T-helper 17 cell (primary cell): ENCODE results near the gene LRRC25. TPM values are rescaled to one million over a fixed set of nuclear protein-coding genes. Genes with fewer than 3 reads are reported as not detected.
A peak's percentile ranks its signal among the peaks of the same experiment; 100 is the strongest.

Experiments used
- ATAC-seq: fragments of 150-1000 bp; cut with Tn5 transposase; 2 replicates; pipeline ENCODE4 v1.10.0; 2021; ENCODE audit warnings: mild to moderate bottlenecking, moderate library complexity
- DNase-seq, 3 donors: peaks; one replicate each; pipeline versions ENCODE4 v3.0.0 to v3.0.0-alpha.2; 2020 to 2021
- H3K9me3 ChIP-seq: one replicate; pipeline ENCODE4 v1.7.0; 2013; ENCODE audit warnings: low read length, mild to moderate bottlenecking; ENCODE audit not compliant: control insufficient read depth, poor library complexity, severe bottlenecking
- H3K27ac Mint-ChIP-seq: one replicate; pipeline ENCODE4 v1.8.0; 2022; ENCODE audit warnings: mild to moderate bottlenecking, moderate library complexity, mixed read lengths
- H3K27me3 Mint-ChIP-seq: one replicate; pipeline ENCODE4 v1.8.0; 2022; ENCODE audit warnings: mixed read lengths
- H3K36me3 Mint-ChIP-seq: one replicate; pipeline ENCODE4 v1.8.0; 2022; ENCODE audit warnings: low read depth, mixed read lengths
- H3K4me1 Mint-ChIP-seq: one replicate; pipeline ENCODE4 v1.8.0; 2022; ENCODE audit warnings: mild to moderate bottlenecking, mixed read lengths
- H3K4me3 Mint-ChIP-seq: one replicate; pipeline ENCODE4 v1.8.0; 2022; ENCODE audit warnings: mild to moderate bottlenecking, moderate library complexity, mixed read lengths
- total RNA-seq, 4 donors: library from RNA in 2 of 4; stranded (reverse) in 2 of 4; gene quantifications; one replicate each; pipeline ENCODE4 v1.2.3 and lab custom pipeline; 2022 to 2026

The LRRC25 gene
- total RNA-seq, 2 donors from 2014 or later, result 0.63 to 3.2 TPM

DNA sequence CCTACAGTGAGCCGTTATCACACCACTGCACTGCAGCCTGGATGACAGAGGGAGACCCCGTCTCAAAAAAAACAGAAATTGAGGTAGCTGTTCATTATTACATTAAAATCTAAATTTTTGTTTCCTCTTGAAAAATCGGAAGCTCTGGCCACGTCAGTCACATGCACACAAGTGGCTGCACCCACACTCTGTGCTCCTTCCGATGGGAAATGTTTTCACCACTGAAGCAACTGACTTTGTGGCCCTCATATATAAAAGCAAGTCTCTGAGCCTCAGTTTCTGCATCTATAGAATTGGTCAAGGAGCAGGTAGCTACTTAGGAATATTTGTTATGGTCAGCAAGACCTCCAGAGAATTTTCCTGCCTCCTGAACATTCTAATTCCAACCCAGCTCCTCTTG is 4.5 kb downstream of the LRRC25 start:
- peaks cover 32% of the 10 kb centered on the region for H3K27me3 Mint-ChIP-seq
- peaks cover 8% of the 10 kb centered on the region for H3K4me1 Mint-ChIP-seq
- H3K4me3 Mint-ChIP-seq, result no peak overlapping the region
- no peaks in the 10 kb centered on the region for H3K36me3 Mint-ChIP-seq
- DNase-seq, result no peak
- ATAC-seq, result no peak
- no peak overlapping the region for H3K27ac Mint-ChIP-seq
- H3K9me3 ChIP-seq, result no peaks in the 10 kb centered on the region

DNA sequence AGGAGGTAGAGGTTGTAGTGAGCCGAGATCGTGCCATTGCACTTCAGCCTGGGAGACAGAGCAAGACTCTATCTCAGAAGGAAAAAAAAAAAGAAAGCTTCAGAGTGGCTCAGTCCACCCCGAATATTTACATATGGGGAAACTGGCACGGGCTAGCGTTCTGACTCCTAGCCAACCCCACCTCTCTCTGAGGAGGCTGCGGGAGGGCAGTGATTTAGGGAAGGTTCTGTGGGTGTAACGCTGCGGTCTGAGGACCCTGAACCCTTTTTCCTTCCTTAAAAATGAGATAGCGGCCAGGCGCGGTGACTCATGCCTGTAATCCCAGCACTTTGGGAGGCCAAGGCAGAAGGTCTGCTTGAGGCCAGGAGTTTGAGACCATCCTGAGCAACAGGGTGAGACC is 5.0 kb downstream of the LRRC25 start:
- peaks cover 31% of the 10 kb centered on the region for H3K27me3 Mint-ChIP-seq

DNA sequence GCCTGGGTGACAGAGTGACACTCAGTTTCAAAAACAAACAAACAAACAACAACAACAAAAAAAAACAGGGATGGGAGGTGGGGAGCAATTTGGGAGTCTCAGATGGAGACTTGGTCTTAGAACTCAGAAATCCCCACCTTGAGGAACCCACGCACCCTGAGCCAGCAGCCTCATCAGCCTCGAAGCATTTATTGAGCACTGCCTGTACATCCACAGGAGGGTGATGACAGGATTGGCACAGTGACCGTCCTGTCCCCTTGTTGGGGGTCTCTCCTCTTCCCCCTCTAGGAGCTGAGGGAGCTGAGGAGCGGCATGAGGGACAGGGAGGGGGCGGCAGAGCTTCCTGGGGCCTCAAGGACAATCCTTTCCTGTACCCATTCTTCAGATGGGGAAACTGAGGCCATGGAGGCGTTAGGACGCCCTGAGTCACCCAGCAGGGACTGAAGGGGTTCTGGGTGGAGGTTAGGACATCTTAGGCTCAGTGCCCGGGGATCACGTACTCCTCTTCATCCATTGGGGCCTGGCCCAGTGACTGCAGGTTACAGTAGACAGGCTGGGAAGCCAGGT is 5.8 kb downstream of the LRRC25 start:
- Mint-ChIP-seq H3K36me3 (no peaks in the 10 kb centered on the region), H3K27me3 (peaks cover 32% of the 10 kb centered on the region), H3K27ac (no peak overlapping the region), H3K4me3 (no peak overlapping the region), H3K4me1 (peaks cover 9% of the 10 kb centered on the region)
- ATAC-seq (no peak), DNase-seq (no peak)
- H3K9me3 ChIP-seq, result no peaks in the 10 kb centered on the region

More for the DNA sequence above, 5.0 kb downstream of the LRRC25 start:
- DNase-seq (no peak), ATAC-seq (no peak)
- Mint-ChIP-seq H3K4me1 (peaks cover 9% of the 10 kb centered on the region), H3K36me3 (no peaks in the 10 kb centered on the region), H3K4me3 (no peak overlapping the region), H3K27ac (no peak overlapping the region)
- H3K9me3 ChIP-seq, result no peaks in the 10 kb centered on the region

DNA sequence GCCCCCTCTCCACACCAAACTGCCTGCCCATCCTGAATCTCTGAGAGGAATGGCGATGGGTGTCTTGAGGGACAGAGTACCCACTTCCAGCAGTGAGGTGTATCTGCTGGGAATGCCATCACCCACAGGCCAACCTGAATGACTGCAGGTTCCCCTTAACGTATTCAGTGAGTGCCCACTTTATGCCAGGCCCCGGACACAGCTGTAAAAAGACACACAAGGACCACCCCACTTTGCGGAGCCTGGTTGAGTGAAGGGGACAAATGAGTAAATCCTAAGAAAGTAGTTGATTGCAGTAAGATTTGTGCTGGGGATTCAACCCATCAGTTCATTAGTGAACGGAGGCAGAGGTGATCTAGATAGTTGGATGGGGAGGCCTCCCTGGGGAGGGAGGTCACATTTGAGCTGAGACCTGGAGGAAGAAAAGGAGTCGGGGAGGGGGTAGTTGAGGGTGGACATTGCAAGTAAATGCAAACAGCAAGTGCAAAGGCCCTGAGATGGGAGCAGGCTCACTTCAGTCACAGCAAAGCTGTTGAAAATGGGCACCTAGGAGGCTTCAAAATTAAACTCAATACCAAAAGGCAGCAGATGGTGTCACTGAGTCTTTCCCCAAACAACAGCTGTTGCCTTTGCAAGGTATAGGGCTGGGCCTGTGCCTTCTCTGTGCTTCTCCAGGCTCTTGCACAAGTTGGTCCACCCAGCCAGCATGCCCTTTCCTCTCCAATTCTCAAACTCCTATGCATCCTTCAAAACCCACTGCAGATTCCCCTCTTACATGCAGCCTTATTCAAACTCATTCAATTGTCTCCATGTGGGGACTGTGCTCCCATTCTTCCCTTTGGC is 7.1 kb downstream of the LRRC25 start:
- ATAC-seq (no peak), DNase-seq (no peak)
- Mint-ChIP-seq H3K27ac (no peak overlapping the region), H3K4me3 (peak overlapping the region; percentile 63), H3K36me3 (no peaks in the 10 kb centered on the region), H3K4me1 (peaks cover 9% of the 10 kb centered on the region), H3K27me3 (peaks cover 32% of the 10 kb centered on the region)
- no peaks in the 10 kb centered on the region for H3K9me3 ChIP-seq

DNA sequence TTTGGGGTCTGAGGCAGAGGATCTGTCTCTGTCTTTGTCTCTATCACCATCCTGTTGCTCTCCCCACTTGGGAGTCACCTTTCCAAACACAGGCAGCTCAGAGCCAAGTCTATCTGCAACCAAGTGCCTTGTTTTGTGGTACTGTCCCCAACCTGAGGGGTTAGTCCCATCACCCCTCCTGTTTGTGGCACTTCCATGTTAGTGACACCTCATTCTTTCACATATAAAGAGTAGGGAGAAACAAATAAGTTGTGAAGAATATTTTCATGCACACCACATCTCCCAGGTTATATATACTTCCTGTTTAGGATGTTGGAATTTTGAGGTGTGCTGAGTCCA is 7.7 kb downstream of the LRRC25 start:
- no peak for ATAC-seq
- no peak for DNase-seq
- no peaks in the 10 kb centered on the region for H3K9me3 ChIP-seq
- Mint-ChIP-seq H3K27ac (peak overlapping the region; percentile 43), H3K4me1 (peaks cover 9% of the 10 kb centered on the region), H3K4me3 (peak overlapping the region; percentile 70), H3K36me3 (no peaks in the 10 kb centered on the region), H3K27me3 (peaks cover 37% of the 10 kb centered on the region)

DNA sequence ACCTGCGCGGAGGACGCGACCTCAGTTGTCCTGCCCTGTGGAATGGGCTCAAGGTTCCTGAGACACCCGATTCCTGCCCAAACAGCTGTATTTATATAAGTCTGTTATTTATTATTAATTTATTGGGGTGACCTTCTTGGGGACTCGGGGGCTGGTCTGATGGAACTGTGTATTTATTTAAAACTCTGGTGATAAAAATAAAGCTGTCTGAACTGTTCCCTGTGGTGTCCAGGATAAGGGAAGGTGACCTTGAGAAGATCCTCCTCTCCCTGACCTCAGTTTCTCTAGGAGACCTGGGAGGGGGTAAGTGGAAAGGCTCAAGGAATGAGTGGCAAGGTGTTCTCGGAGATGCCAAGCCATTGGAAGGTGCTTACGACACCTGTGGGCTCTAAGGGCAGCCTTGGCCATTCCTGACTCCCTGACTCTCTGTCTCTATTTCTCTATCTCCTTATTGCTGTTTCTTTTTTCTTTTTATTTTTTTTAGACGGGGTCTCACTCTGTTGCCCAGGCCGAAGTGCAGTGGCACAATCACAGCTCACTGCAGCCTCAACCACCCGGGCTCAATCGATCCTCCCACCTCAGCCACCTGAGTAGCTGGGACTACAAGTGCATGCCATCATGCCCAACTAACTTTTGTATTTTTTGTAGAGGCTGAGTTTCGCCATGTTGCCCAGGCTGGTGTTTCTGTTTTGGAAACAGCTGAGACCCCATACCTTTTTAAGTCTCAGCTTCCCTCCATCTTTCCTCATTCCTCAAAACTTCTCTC is 8.3 kb downstream of the LRRC25 start:
- H3K27ac Mint-ChIP-seq, result peak overlapping the region; percentile 43

DNA sequence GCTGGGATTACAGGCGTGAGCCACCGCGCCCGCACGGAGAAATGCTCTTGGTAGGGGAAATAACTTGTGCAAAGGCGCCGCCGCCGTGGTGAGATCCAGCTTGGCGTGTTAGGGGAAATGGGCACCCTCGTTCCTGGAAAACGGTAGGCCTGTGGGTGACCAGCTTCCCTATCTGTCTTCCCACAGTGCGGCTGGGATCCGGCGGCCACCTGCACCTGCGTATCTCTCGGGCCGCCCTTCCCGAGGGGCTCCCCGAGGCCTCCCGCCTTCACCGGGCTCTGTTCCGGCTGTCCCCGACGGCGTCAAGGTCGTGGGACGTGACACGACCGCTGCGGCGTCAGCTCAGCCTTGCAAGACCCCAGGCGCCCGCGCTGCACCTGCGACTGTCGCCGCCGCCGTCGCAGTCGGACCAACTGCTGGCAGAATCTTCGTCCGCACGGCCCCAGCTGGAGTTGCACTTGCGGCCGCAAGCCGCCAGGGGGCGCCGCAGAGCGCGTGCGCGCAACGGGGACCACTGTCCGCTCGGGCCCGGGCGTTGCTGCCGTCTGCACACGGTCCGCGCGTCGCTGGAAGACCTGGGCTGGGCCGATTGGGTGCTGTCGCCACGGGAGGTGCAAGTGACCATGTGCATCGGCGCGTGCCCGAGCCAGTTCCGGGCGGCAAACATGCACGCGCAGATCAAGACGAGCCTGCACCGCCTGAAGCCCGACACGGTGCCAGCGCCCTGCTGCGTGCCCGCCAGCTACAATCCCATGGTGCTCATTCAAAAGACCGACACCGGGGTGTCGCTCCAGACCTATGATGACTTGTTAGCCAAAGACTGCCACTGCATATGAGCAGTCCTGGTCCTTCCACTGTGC is 9.1 kb downstream of the LRRC25 start:
- Mint-ChIP-seq H3K27me3 (peaks cover 43% of the 10 kb centered on the region), H3K4me1 (peaks cover 9% of the 10 kb centered on the region), H3K36me3 (no peaks in the 10 kb centered on the region), H3K27ac (peak overlapping the region; percentile 53), H3K4me3 (peak overlapping the region; percentile 81)
- ATAC-seq (peak; percentile 92), DNase-seq (peak; percentile 70 to 73 (median 71))
- H3K9me3 ChIP-seq, result no peaks in the 10 kb centered on the region

More for the DNA sequence above, 8.3 kb downstream of the LRRC25 start:
- Mint-ChIP-seq H3K36me3 (no peaks in the 10 kb centered on the region), H3K27me3 (peaks cover 41% of the 10 kb centered on the region), H3K4me1 (peaks cover 9% of the 10 kb centered on the region), H3K4me3 (peak overlapping the region; percentile 81)
- H3K9me3 ChIP-seq, result no peaks in the 10 kb centered on the region
- DNase-seq, result no peak
- no peak for ATAC-seq

DNA sequence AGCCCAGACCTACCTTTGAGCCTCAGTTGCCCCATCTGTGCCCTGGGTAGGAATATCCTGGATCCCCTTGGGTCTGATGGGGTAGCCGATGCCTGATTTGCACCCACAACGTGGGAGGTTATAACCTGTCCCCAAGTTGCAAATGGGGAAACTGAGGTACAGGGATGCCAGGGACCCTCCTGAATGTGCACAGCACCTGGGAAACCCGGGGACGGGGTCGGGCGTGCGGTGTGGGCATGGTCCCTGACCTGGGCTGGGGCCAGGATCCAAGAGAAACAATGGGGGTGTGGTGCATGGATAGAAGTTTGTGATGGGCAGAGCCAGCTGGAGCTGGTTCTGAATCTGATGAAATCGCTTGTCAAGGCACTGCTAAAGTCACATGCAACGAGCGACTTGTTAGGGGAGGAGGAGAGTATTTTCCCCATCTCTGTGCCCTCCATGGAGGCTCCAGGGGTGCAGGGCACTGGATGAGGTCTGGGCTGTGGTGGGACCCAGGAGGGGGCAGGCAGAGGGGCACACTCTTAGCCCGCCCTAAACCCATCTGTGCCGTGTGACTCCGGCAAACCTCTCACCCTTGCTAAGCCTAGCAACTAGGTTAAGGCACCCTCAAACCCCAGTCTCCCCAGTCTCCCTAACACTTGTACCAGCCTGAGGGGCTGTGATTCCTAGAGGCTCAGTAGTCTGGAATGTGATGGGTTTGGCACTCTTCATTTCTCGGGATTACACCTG is 10.7 kb downstream of the LRRC25 start:
- Mint-ChIP-seq H3K4me3 (no peak overlapping the region), H3K36me3 (no peaks in the 10 kb centered on the region), H3K27ac (no peak overlapping the region), H3K27me3 (peaks cover 53% of the 10 kb centered on the region), H3K4me1 (peaks cover 9% of the 10 kb centered on the region)
- no peak for DNase-seq
- ATAC-seq, result no peak
- H3K9me3 ChIP-seq, result no peaks in the 10 kb centered on the region

DNA sequence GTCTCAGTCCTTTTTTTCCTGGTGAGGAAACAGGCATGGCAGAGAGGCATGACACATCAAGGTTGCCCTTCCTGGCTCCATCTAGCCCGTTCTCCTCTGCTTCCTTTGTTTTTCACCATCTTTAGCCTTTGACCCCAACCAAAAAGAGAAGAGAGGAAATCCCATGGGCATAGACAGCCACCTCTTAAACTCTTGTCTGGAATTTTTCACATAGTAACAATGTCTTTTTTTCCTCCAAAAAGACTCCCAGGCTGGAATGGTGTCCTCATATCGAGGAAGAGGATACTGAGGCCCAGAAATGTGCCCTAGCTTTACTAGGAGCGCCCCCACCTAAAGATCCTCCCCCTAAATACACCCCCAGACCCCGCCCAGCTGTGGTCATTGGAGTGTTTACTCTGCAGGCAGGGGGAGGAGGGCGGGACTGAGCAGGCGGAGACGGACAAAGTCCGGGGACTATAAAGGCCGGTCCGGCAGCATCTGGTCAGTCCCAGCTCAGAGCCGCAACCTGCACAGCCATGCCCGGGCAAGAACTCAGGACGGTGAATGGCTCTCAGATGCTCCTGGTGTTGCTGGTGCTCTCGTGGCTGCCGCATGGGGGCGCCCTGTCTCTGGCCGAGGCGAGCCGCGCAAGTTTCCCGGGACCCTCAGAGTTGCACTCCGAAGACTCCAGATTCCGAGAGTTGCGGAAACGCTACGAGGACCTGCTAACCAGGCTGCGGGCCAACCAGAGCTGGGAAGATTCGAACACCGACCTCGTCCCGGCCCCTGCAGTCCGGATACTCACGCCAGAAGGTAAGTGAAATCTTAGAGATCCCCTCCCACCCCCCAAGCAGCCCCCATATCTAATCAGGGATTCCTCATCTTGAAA is 11.5 kb downstream of the LRRC25 start, which contains the start of gene GDF15:
TSS of gene GDF15 (plus strand) at position 484 of the 868 bp plus-strand sequence. CDS start at position 516, 32 bp downstream.
- DNase-seq, result no peak
- H3K27me3 Mint-ChIP-seq, result peaks cover 51% of the 10 kb centered on the region
- no peak for ATAC-seq

DNA sequence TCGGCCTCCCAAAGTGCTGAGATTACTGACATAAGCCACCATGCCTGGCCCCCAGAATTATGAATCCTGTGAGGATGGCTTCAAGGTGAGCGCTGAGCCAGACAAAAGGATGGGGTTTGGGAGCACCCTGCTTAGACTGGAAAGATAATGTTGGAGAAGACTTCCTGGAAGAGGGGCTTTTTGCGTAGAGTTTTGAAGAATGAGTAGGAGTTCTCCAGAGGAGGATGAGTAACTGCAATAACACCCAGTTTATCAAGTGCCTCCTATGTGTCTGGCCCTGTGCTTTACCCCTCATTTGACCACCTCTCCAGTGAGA is 12.1 kb downstream of the LRRC25 start:
- Mint-ChIP-seq H3K27me3 (peaks cover 46% of the 10 kb centered on the region), H3K4me1 (peaks cover 9% of the 10 kb centered on the region), H3K36me3 (no peaks in the 10 kb centered on the region), H3K4me3 (no peak overlapping the region), H3K27ac (no peak overlapping the region)
- DNase-seq (no peak), ATAC-seq (no peak)
- H3K9me3 ChIP-seq, result no peaks in the 10 kb centered on the region

More for the DNA sequence above, 11.5 kb downstream of the LRRC25 start, which contains the start of gene GDF15:
- Mint-ChIP-seq H3K4me3 (no peak within 1 kb of the TSS), H3K4me1 (peaks cover 9% of the 10 kb centered on the region), H3K27ac (no peak within 1 kb of the TSS), H3K36me3 (no peaks in the 10 kb centered on the region)
- no peaks in the 10 kb centered on the region for H3K9me3 ChIP-seq

DNA sequence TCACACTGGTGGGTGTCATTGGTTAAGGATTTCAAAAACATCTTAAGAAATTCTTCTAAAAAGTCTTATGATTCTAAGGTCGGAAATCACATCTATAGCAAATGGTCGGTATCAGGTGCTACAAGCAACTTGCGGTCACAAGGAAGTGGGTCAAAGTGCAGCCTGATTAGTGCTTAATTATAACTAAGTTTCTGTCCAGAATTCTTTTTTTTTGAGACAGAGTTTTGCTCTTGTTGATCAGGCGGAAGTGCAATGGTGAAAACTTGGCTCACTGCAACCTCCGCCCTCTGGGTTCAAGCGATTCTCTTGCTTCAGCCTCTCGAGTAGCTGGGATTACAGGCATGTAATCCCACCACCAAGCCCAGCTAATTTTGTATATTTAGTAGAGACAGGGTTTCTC is 12.6 kb downstream of the LRRC25 start:
- Mint-ChIP-seq H3K4me1 (peaks cover 9% of the 10 kb centered on the region), H3K4me3 (no peak overlapping the region), H3K36me3 (no peaks in the 10 kb centered on the region), H3K27ac (no peak overlapping the region), H3K27me3 (peaks cover 46% of the 10 kb centered on the region)
- ATAC-seq (no peak), DNase-seq (no peak)
- H3K9me3 ChIP-seq, result no peaks in the 10 kb centered on the region
